Naive thymus-derived CD4-positive, alpha-beta T cell (primary cell): ENCODE data around the gene ATF7. TPM values are rescaled to one million over a fixed set of nuclear protein-coding genes. Genes with fewer than 3 reads are reported as not detected.

Experiments
- ATAC-seq: fragments of 150-1000 bp; cut with Tn5 transposase; 2 replicates; pipeline ENCODE4 v1.10.0; 2021; ENCODE audit warnings: mild to moderate bottlenecking, moderate library complexity
- CTCF ChIA-PET: fragments of 350-600 bp; sonication (Branson Sonifier 250); formaldehyde crosslinking; loops from one replicate; lab custom pipeline; 2021; ENCODE audit warnings: antibody characterized with exemption; lab: Charles Lee
- POLR2A ChIA-PET: fragments of 350-600 bp; sonication (Branson Sonifier 250); formaldehyde crosslinking; loops from one replicate; lab custom pipeline; 2021; ENCODE audit warnings: antibody characterized with exemption, inconsistent platforms; lab: Charles Lee
- DNase-seq, 9 donors: peaks; one replicate each; pipeline versions ENCODE4 v3.0.0 to v3.0.0-alpha.2; 2020 to 2022; ENCODE audit warnings: mixed read lengths in 1 of 9
- H3K27ac ChIP-seq: one replicate; pipeline ENCODE4 v1.7.0; 2013; ENCODE audit warnings: mild to moderate bottlenecking, low read depth, low read length, moderate library complexity
- H3K27me3 ChIP-seq, 2 donors: one replicate each; pipeline ENCODE4 v1.7.0; 2013; ENCODE audit warnings: low read length in 2 of 2, mild to moderate bottlenecking in 2 of 2, moderate library complexity in 2 of 2; ENCODE audit not compliant: control insufficient read depth in 2 of 2, insufficient read depth in 2 of 2
- H3K36me3 ChIP-seq, 3 experiments: 1 replicate in 2 of 3; 2 replicates in 1 of 3; pipeline ENCODE4 v1.7.0; 2013; ENCODE audit warnings: low read length in 3 of 3, mild to moderate bottlenecking in 3 of 3, moderate library complexity in 1 of 3; ENCODE audit not compliant: insufficient read depth in 3 of 3, control insufficient read depth in 2 of 3
- H3K4me1 ChIP-seq, 2 donors: one replicate each; pipeline ENCODE4 v1.7.0; 2013; ENCODE audit warnings: low read length in 2 of 2, mild to moderate bottlenecking in 2 of 2, moderate library complexity in 1 of 2; ENCODE audit not compliant: control insufficient read depth in 2 of 2, insufficient read depth in 2 of 2
- H3K4me3 ChIP-seq: 2 replicates; pipeline ENCODE4 v1.7.0; 2013; ENCODE audit warnings: mild to moderate bottlenecking, low read length
- H3K9me3 ChIP-seq, 3 experiments: 1 replicate in 2 of 3; 2 replicates in 1 of 3; pipeline ENCODE4 v1.7.0; 2013; ENCODE audit warnings: low read length in 3 of 3; ENCODE audit not compliant: control insufficient read depth in 2 of 3
- H3K27ac Mint-ChIP-seq, 9 donors: one replicate each; pipeline ENCODE4 v1.8.0; 2020 to 2022; ENCODE audit warnings: mixed read lengths in 9 of 9, mild to moderate bottlenecking in 8 of 9, moderate library complexity in 5 of 9, inconsistent platforms in 2 of 9
- H3K27me3 Mint-ChIP-seq, 5 donors: one replicate each; pipeline ENCODE4 v1.8.0; 2021 to 2022; ENCODE audit warnings: mixed read lengths in 5 of 5, mild to moderate bottlenecking in 1 of 5
- H3K36me3 Mint-ChIP-seq, 5 donors: one replicate each; pipeline ENCODE4 v1.8.0; 2020 to 2022; ENCODE audit warnings: mixed read lengths in 5 of 5, mild to moderate bottlenecking in 3 of 5, inconsistent platforms in 1 of 5
- H3K4me1 Mint-ChIP-seq, 7 donors: one replicate each; pipeline ENCODE4 v1.8.0; 2020 to 2022; ENCODE audit warnings: mixed read lengths in 7 of 7, mild to moderate bottlenecking in 3 of 7, inconsistent platforms in 1 of 7
- H3K4me3 Mint-ChIP-seq, 10 donors: one replicate each; pipeline ENCODE4 v1.8.0; 2020 to 2022; ENCODE audit warnings: mild to moderate bottlenecking in 10 of 10, mixed read lengths in 10 of 10, moderate library complexity in 6 of 10, inconsistent platforms in 2 of 10
- H3K9me3 Mint-ChIP-seq, 11 donors: one replicate each; pipeline ENCODE4 v1.8.0; 2020 to 2022; ENCODE audit warnings: mixed read lengths in 11 of 11, mild to moderate bottlenecking in 4 of 11, inconsistent platforms in 1 of 11, moderate library complexity in 1 of 11
- intact Hi-C, 2 donors: fragments of 100-400 bp; cut with micrococcal nuclease; formaldehyde crosslinking; loops; one replicate each; pipeline ENCODE4 v1.15.1; 2023
- polyA plus RNA-seq, 2 donors: library from polyadenylated mRNA; unstranded; fragments of 300-500 nt; fragmentation: Illumina TruSeq; gene quantifications; one replicate each; pipeline ENCODE4 v1.2.3, GENCODE V29; 2021
- total RNA-seq, 6 experiments: library from RNA in 5 of 6; stranded (reverse) in 5 of 6; gene quantifications; 1 replicate in 5 of 6; 2 replicates in 1 of 6; pipeline ENCODE4 v1.2.3 and lab custom pipeline; 2021 to 2026

The ATF7 gene
- total and polyA plus RNA-seq, 7 experiments from 2014 or later, result 14.5 to 39.5 (median 29.7) TPM

- no peak overlapping the region for H3K27ac ChIP-seq
- ATAC-seq (no peak), DNase-seq (no peak)
- H3K27me3 ChIP-seq, result no peaks in the 10 kb centered on the region
- no peaks in the 10 kb centered on the region for H3K9me3 ChIP-seq
- Mint-ChIP-seq H3K36me3 (peaks cover 9 to 37% (median 31%) of the 10 kb centered on the region in 5 donors), H3K27me3 (no peaks in the 10 kb centered on the region), H3K4me3 (no peak overlapping the region), H3K4me1 (peaks cover 0 to 3% (median 0%) of the 10 kb centered on the region in 7 donors), H3K27ac (no peak overlapping the region), H3K9me3 (no peaks in the 10 kb centered on the region)
- H3K4me3 ChIP-seq, result no peak overlapping the region
- ChIA-PET CTCF (no interaction called here), POLR2A (no interaction called here)
- no peaks in the 10 kb centered on the region for H3K4me1 ChIP-seq
- intact Hi-C loops, result no loop called here
- peaks cover 4 to 55% (median 16%) of the 10 kb centered on the region in 3 experiments for H3K36me3 ChIP-seq
These were observed 96.1 kb downstream of the ATF7 start for GRCh38 chr12:53530061-53530460.

- ChIA-PET CTCF (no interaction called here), POLR2A (no interaction called here)
- no peak overlapping the region for H3K27ac ChIP-seq
- Mint-ChIP-seq H3K36me3 (peaks cover 0 to 47% (median 15%) of the 10 kb centered on the region in 5 donors), H3K4me3 (no peak overlapping the region), H3K4me1 (no peaks in the 10 kb centered on the region), H3K27ac (no peak overlapping the region), H3K9me3 (no peaks in the 10 kb centered on the region), H3K27me3 (no peaks in the 10 kb centered on the region)
- DNase-seq (no peak), ATAC-seq (no peak)
- no peaks in the 10 kb centered on the region for H3K4me1 ChIP-seq
- H3K9me3 ChIP-seq, result no peaks in the 10 kb centered on the region
- intact Hi-C loops, result no loop called here
- no peaks in the 10 kb centered on the region for H3K27me3 ChIP-seq
- no peak overlapping the region for H3K4me3 ChIP-seq
- peaks cover 12 to 57% (median 23%) of the 10 kb centered on the region in 3 experiments for H3K36me3 ChIP-seq
These were observed 101.7 kb downstream of the ATF7 start for GRCh38 chr12:53524476-53524875.

DNA sequence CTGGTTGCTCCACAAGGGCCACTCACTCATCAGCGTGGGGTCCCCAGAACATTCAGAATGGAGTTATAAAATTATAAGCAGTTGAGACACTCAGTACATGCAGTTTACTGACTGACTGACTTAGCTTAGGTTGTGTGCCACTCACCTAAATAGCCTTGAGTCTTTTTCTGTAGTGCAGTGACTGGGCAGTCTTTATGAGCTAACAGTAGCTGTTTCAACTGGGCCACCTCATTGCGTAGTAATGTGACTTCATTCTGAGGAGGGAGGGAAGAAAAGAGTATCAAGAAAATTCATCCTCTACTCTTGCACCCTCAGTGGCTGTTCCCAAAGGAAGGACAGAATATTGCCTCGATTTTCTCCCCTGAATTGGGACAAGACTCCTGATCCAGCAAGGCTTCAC, 103.1 kb downstream of the ATF7 start:
- peaks cover 16 to 70% (median 23%) of the 10 kb centered on the region in 3 experiments for H3K36me3 ChIP-seq
- H3K27ac ChIP-seq, result no peak overlapping the region
- H3K4me3 Mint-ChIP-seq, result no peak overlapping the region
- no peaks in the 10 kb centered on the region for H3K9me3 ChIP-seq
- no peaks in the 10 kb centered on the region for H3K27me3 Mint-ChIP-seq
- H3K9me3 Mint-ChIP-seq, result no peaks in the 10 kb centered on the region
- H3K36me3 Mint-ChIP-seq, result peaks cover 0 to 44% (median 12%) of the 10 kb centered on the region in 5 donors
- H3K4me1 Mint-ChIP-seq, result no peaks in the 10 kb centered on the region
- no peaks in the 10 kb centered on the region for H3K27me3 ChIP-seq
- H3K27ac Mint-ChIP-seq, result peak overlapping the region in 1 of 9 donors; percentile 25
- no peak overlapping the region for H3K4me3 ChIP-seq
- POLR2A ChIA-PET, result interaction anchor here (1.1 kb wide), 1 partner anchor 22 kb away, joined by 3 read pairs; the partner anchor contains the start of gene TARBP2
- H3K4me1 ChIP-seq, result no peaks in the 10 kb centered on the region
- intact Hi-C loops, result no loop called here
- ATAC-seq, result no peak
- CTCF ChIA-PET, result interaction anchor here (1.2 to 1.7 kb wide), 2 partner anchors 20 to 201 kb away, joined by 3 to 5 read pairs; partner anchors contain the start of gene AAAS
- DNase-seq, result no peak

- Histone ChIP-seq H3K27me3 (no peaks in the 10 kb centered on the region), H3K27ac (no peak overlapping the region), H3K9me3 (no peaks in the 10 kb centered on the region), H3K36me3 (peaks cover 15 to 88% (median 21%) of the 10 kb centered on the region in 3 experiments), H3K4me3 (no peak overlapping the region), H3K4me1 (no peaks in the 10 kb centered on the region)
- intact Hi-C loops, result no loop called here
- POLR2A ChIA-PET, result no interaction called here
- Mint-ChIP-seq H3K9me3 (peaks cover 0 to 1% (median 0%) of the 10 kb centered on the region in 11 donors), H3K27me3 (no peaks in the 10 kb centered on the region), H3K4me1 (peaks cover 0 to 5% (median 0%) of the 10 kb centered on the region in 7 donors), H3K27ac (no peak overlapping the region), H3K36me3 (peaks cover 0 to 55% (median 15%) of the 10 kb centered on the region in 5 donors), H3K4me3 (no peak overlapping the region)
- CTCF ChIA-PET, result interaction anchor here (0.6 kb wide), 1 partner anchor 13 kb away, joined by 5 read pairs; no protein-coding TSS in a partner anchor
- DNase-seq (no peak), ATAC-seq (no peak)
These were observed 107.8 kb downstream of the ATF7 start for GRCh38 chr12:53518381-53518780.

DNA sequence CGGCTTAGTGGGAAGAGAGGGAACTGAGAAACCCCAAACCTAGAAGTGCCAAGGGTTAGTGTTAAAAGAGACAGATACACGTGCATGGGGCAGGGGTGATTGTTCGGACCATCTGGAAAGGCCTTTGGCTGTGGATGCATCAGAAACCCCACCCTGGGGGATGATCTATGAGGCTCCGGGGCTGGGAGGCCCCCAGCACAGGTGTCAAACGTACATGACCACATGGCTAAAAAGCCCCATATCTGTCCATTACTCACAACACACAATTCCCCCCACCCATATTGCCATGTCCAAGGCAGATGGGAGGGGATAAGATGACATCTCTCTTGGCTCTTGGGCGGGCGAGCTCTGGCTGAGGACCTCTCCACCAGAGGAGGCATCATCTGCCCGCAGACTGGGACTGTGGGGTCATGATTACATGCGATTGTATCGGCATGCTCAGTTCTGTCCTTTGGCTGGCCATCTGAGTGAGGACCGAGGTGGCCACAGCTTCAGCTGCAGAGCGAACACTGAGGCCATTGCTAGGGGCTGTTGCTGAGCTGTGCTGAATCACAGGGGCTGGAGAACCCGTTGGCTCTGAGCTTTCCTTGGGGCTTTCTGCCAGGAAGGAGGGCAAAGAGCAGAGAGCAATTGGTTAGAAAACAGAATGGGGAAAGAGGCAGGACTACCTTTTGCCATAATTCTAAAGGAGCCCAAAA, 109.3 kb downstream of the ATF7 start:
- intact Hi-C loops, result no loop called here
- H3K27ac ChIP-seq, result no peak overlapping the region
- CTCF ChIA-PET, result interaction anchor here (1.4 kb wide), 1 partner anchor 9 kb away, joined by 4 read pairs; no protein-coding TSS in a partner anchor
- no peak for DNase-seq
- no peaks in the 10 kb centered on the region for H3K4me1 ChIP-seq
- Mint-ChIP-seq H3K4me3 (no peak overlapping the region), H3K27me3 (no peaks in the 10 kb centered on the region), H3K9me3 (peaks cover 0 to 1% (median 0%) of the 10 kb centered on the region in 11 donors), H3K4me1 (peaks cover 0 to 5% (median 0%) of the 10 kb centered on the region in 7 donors), H3K27ac (peak overlapping the region in 2 of 9 donors; percentile 40 to 51), H3K36me3 (peaks cover 0 to 48% (median 15%) of the 10 kb centered on the region in 5 donors)
- no peak overlapping the region for H3K4me3 ChIP-seq
- ATAC-seq, result no peak
- no peaks in the 10 kb centered on the region for H3K9me3 ChIP-seq
- no peaks in the 10 kb centered on the region for H3K27me3 ChIP-seq
- peaks cover 8 to 89% (median 21%) of the 10 kb centered on the region in 3 experiments for H3K36me3 ChIP-seq
- POLR2A ChIA-PET, result interaction anchor here (0.7 kb wide), 1 partner anchor 19 kb away, joined by 4 read pairs; no protein-coding TSS in a partner anchor

- peak overlapping the region in 3 of 9 donors; percentile 21 to 39 (median 28) for H3K27ac Mint-ChIP-seq
- POLR2A ChIA-PET, result no interaction called here
- Histone ChIP-seq H3K4me3 (no peak overlapping the region), H3K27me3 (no peaks in the 10 kb centered on the region), H3K27ac (no peak overlapping the region), H3K36me3 (peaks cover 0 to 85% (median 16%) of the 10 kb centered on the region in 3 experiments), H3K4me1 (no peaks in the 10 kb centered on the region), H3K9me3 (no peaks in the 10 kb centered on the region)
- H3K4me3 Mint-ChIP-seq, result no peak overlapping the region
- no peaks in the 10 kb centered on the region for H3K27me3 Mint-ChIP-seq
- no peak for DNase-seq
- H3K36me3 Mint-ChIP-seq, result peaks cover 0 to 40% (median 9%) of the 10 kb centered on the region in 5 donors
- no peak for ATAC-seq
- peaks cover 0 to 5% (median 0%) of the 10 kb centered on the region in 7 donors for H3K4me1 Mint-ChIP-seq
- H3K9me3 Mint-ChIP-seq, result peaks cover 0 to 1% (median 0%) of the 10 kb centered on the region in 11 donors
- CTCF ChIA-PET, result no interaction called here
- intact Hi-C loops, result no loop called here
These were observed 110.9 kb downstream of the ATF7 start for GRCh38 chr12:53515291-53515680.
